Stimulated activated naive CD8-positive, alpha-beta T cell treated with anti-CD3 and anti-CD28 coated beads, Interleukin-15, Interleukin-2, amounts not matched to agents 100 ng/mL and 50 ng/mL, for 24 hours (primary cell): ENCODE measurements around the gene MICA.
"Not testable (repeated sequence)": the region's sequence is repeated elsewhere in the genome, so short reads cannot be mapped to it uniquely, and the experiment has no call there.

Experiments used
- H3K27ac Mint-ChIP-seq: one replicate; pipeline ENCODE4 v1.8.0; 2021; ENCODE audit warnings: mild to moderate bottlenecking, mixed read lengths
- H3K27me3 Mint-ChIP-seq: one replicate; pipeline ENCODE4 v1.8.0; 2021; ENCODE audit warnings: mixed read lengths
- H3K36me3 Mint-ChIP-seq: one replicate; pipeline ENCODE4 v1.8.0; 2021; ENCODE audit warnings: low read depth, mixed read lengths
- H3K4me1 Mint-ChIP-seq: one replicate; pipeline ENCODE4 v1.8.0; 2021; ENCODE audit warnings: low read depth, mixed read lengths
- H3K4me3 Mint-ChIP-seq: one replicate; pipeline ENCODE4 v1.8.0; 2021; ENCODE audit warnings: mild to moderate bottlenecking, mixed read lengths
- H3K9me3 Mint-ChIP-seq: one replicate; pipeline ENCODE4 v1.8.0; 2021; ENCODE audit warnings: mixed read lengths

Gene MICA

DNA sequence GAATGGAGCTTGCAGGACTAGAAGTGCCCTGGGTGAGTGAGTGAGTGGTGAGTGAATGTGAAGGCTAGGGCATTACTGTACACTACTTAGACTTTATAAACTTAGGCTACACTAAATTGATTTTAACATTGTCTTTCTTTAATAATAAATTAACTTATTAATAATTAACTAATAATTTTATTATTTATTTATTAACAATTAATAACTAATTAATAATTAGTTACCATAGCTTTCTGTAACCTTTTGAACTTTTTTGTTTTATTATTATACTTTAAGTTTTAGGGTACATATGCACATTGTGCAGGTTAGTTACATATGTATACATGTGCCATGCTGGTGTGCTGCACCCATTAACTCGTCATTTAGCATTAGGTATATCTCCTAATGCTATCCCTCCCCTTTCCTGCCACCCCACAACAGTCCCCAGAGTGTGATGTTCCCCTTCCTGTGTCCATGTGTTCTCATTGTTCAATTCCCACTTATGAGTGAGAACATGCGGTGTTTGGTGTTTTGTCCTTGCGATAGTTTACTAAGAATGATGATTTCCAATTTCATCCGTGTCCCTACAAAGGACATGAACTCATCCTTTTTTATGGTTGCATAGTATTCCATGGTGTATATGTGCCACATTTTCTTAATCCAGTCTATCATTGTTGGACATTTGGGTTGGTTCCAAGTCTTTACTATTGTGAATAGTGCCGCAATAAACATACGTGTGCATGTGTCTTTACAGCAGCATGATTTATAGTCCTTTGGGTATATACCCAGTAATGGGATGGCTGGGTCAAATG lies 43.8 kb downstream of the MICA start:
- H3K9me3 Mint-ChIP-seq, H3K36me3 Mint-ChIP-seq, H3K4me3 Mint-ChIP-seq, H3K4me1 Mint-ChIP-seq, H3K27ac Mint-ChIP-seq: not testable (repeated sequence)
- H3K27me3 Mint-ChIP-seq, result peaks cover 37% of the 10 kb centered on the region

- H3K4me1 Mint-ChIP-seq, result no peaks in the 10 kb centered on the region
- H3K27ac Mint-ChIP-seq, result no peak overlapping the region
- H3K4me3 Mint-ChIP-seq, result no peak overlapping the region
- peaks cover 14% of the 10 kb centered on the region for H3K27me3 Mint-ChIP-seq
- H3K9me3 Mint-ChIP-seq, result peaks cover 16% of the 10 kb centered on the region
- H3K36me3 Mint-ChIP-seq, result peaks cover 4% of the 10 kb centered on the region
Measured at GRCh38 chr6:31450751-31451150, 47.4 kb downstream of the MICA start.

DNA sequence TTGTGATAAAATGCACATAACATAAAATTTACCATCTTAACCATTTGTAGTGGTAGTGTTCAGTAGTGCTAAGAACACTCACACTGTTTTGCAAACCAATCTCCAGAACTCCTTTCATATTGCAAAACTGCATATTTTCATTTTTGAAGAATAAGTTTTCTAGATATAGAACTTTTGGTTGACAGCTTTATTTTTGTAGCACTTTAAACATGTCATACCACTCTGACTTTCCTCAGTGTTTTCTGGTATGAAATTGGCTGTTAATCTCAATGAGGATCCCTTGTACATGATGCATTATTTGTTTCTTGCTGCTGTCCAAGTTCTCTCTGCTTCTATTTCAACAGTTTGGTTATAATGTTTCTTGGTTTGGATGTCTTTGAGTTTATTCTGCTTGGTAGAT lies 49.5 kb downstream of the MICA start:
- Mint-ChIP-seq H3K4me1 (no peaks in the 10 kb centered on the region), H3K36me3 (peaks cover 4% of the 10 kb centered on the region), H3K27ac (no peak overlapping the region), H3K4me3 (no peak overlapping the region), H3K9me3 (peaks cover 16% of the 10 kb centered on the region), H3K27me3 (peaks cover 14% of the 10 kb centered on the region)

DNA sequence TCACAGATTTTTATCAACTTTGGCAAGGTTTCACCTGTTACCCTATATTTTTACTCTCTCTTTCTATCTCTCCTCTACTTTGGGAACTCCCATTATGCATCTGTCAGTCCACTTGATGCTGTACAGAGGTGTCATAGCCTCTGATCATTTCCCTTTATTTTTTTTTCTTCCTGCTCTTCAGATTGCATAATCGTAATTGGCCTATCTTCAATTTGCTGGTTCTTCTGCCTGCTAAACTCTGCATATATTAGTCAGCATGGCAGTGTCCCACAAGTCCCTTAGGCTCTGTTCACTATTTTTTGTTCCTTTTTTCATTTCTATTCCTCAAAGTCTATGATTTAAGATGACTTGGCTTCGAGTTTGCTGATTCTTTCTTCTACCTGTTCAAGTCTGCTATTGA lies 49.9 kb downstream of the MICA start:
- Mint-ChIP-seq H3K27ac (no peak overlapping the region), H3K4me3 (no peak overlapping the region), H3K9me3 (peaks cover 16% of the 10 kb centered on the region), H3K4me1 (no peaks in the 10 kb centered on the region), H3K36me3 (peaks cover 4% of the 10 kb centered on the region), H3K27me3 (peaks cover 14% of the 10 kb centered on the region)

GRCh38 chr6:31459864-31460263 lies 56.5 kb downstream of the MICA start:
- H3K36me3 Mint-ChIP-seq, result peaks cover 19% of the 10 kb centered on the region
- H3K9me3 Mint-ChIP-seq, H3K27ac Mint-ChIP-seq, H3K27me3 Mint-ChIP-seq, H3K4me3 Mint-ChIP-seq: not testable (repeated sequence)
- H3K4me1 Mint-ChIP-seq, result peaks cover 25% of the 10 kb centered on the region

DNA sequence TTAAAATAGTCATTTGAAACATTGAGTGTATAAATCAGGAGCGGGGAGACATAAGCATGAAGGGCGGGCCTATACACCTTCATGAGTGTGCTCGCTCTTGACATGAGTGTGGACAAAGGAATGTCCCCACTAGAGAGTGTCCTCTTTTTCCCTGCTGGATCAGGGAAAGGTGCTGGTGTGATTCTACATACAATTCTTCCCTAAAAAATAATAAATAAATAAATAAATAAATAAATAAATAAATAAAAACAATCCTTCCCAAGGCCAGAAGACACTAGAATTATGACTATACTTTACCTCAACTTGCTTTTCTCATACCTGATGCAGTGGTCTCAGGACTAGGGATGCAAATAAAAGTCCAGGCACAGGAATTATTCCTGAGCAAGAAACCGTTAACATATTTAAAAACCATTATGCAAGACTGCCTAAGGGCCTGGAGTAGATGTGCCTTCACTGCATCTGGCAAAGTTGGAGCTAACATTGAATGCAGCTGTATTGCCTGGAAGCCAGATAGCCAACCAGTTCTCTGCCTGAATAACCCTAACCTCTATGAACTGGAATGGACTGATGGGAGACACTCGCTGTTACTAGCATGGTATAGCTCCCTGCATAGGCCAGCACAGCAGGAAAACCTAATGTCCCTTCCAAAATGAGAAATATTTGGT lies 57.1 kb downstream of the MICA start:
- H3K36me3 Mint-ChIP-seq, result peaks cover 25% of the 10 kb centered on the region
- H3K27ac Mint-ChIP-seq, result no peak overlapping the region
- no peaks in the 10 kb centered on the region for H3K27me3 Mint-ChIP-seq
- no peaks in the 10 kb centered on the region for H3K9me3 Mint-ChIP-seq
- H3K4me3 Mint-ChIP-seq, result no peak overlapping the region
- H3K4me1 Mint-ChIP-seq, result peaks cover 31% of the 10 kb centered on the region

- peak overlapping the region; percentile 98 for H3K4me3 Mint-ChIP-seq
- H3K4me1 Mint-ChIP-seq, result peaks cover 49% of the 10 kb centered on the region
- H3K36me3 Mint-ChIP-seq, result peaks cover 26% of the 10 kb centered on the region
- no peaks in the 10 kb centered on the region for H3K27me3 Mint-ChIP-seq
- H3K9me3 Mint-ChIP-seq, result no peaks in the 10 kb centered on the region
- H3K27ac Mint-ChIP-seq, result peak overlapping the region; percentile 95
Measured at GRCh38 chr6:31462026-31462963, 58.9 kb downstream of the MICA start.

GRCh38 chr6:31462964-31463870 lies 59.8 kb downstream of the MICA start:
- Mint-ChIP-seq H3K27me3 (no peaks in the 10 kb centered on the region), H3K36me3 (peaks cover 26% of the 10 kb centered on the region), H3K27ac (peak overlapping the region; percentile 95), H3K4me1 (peaks cover 57% of the 10 kb centered on the region), H3K4me3 (peak overlapping the region; percentile 98), H3K9me3 (no peaks in the 10 kb centered on the region)

- H3K9me3 Mint-ChIP-seq, result no peaks in the 10 kb centered on the region
- H3K36me3 Mint-ChIP-seq, result peaks cover 26% of the 10 kb centered on the region
- H3K4me3 Mint-ChIP-seq, result peak overlapping the region; percentile 98
- H3K27me3 Mint-ChIP-seq, result no peaks in the 10 kb centered on the region
- peak overlapping the region; percentile 95 for H3K27ac Mint-ChIP-seq
- peaks cover 62% of the 10 kb centered on the region for H3K4me1 Mint-ChIP-seq
Measured at GRCh38 chr6:31464252-31465184, 61.1 kb downstream of the MICA start.
